ENCODE results near the gene NDUFB2. TPM values are rescaled to one million over a fixed set of nuclear protein-coding genes. Genes with fewer than 3 reads are reported as not detected.

NDUFB2 gene
- total RNA-seq, 1 donor from 2014 or later = 326 TPM

DNA sequence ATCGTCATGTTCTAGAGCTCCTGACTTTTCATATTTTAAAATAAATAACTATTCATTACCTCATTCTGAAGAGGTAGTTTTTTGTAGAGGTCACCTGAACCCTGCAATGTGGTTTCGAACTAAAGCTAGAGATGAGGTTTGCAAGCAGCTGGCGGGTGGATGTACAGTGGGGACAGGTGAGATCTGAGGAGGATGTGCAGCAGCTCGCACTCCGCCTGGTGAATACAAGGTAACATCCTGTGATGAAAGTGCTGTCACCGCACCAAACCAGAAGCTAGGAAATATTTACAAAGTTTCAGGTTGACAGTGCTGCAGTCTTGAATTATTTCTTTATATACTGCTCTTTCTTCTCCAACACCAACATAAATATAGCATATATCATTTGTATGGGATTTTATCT, 26.5 kb downstream of the NDUFB2 start:
- H3K27me3 Mint-ChIP-seq (ENCODE audit: unreplicated experiment) = no peaks in the 10 kb centered on the region
- peaks cover 33% of the 10 kb centered on the region for H3K4me1 Mint-ChIP-seq (ENCODE audit: unreplicated experiment)
- H3K27ac Mint-ChIP-seq (ENCODE audit: unreplicated experiment) = no peak overlapping the region

GRCh38 chr7:140723574-140723973, 27.1 kb downstream of the NDUFB2 start:
- peaks cover 6% of the 10 kb centered on the region for H3K36me3 Mint-ChIP-seq (ENCODE audit: low read depth, unreplicated experiment)

More for the DNA sequence above, 26.5 kb downstream of the NDUFB2 start:
- DNase-seq (ENCODE audit: low spot score) = no peak
- H3K36me3 Mint-ChIP-seq (ENCODE audit: low read depth, unreplicated experiment) = peaks cover 6% of the 10 kb centered on the region
- no peak for TF ChIP-seq CTCF (IDR thresholded peaks at IDR 0.05; ENCODE audit: unreplicated experiment)
- H3K4me3 Mint-ChIP-seq (ENCODE audit: unreplicated experiment) = no peak overlapping the region
- no peaks in the 10 kb centered on the region for H3K9me3 Mint-ChIP-seq (ENCODE audit: unreplicated experiment)

DNA sequence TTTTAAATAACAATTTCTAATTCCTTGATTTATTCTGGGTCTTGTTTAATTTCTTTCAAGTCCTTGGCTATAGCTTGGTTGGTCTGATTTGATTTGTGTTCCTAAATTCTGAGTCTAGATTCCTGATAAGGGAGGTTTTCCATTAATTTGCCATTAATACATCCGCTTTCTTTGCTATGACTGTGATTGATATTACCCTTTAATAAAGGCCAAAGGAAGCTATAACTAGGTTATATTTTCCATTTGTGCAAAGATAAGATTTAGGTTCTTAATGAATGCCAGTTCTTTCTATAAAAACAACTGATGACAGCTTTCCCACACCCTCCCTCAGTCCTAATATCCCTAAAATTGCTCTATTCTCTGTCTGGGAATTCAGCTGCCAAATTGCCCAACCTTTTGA, 28.2 kb downstream of the NDUFB2 start:
- Mint-ChIP-seq H3K4me3 (ENCODE audit: unreplicated experiment) (no peak overlapping the region), H3K27ac (ENCODE audit: unreplicated experiment) (no peak overlapping the region), H3K36me3 (ENCODE audit: low read depth, unreplicated experiment) (peaks cover 6% of the 10 kb centered on the region), H3K27me3 (ENCODE audit: unreplicated experiment) (no peaks in the 10 kb centered on the region), H3K4me1 (ENCODE audit: unreplicated experiment) (peaks cover 25% of the 10 kb centered on the region), H3K9me3 (ENCODE audit: unreplicated experiment) (no peaks in the 10 kb centered on the region)
- no peak for DNase-seq (ENCODE audit: low spot score)
- TF ChIP-seq CTCF (IDR thresholded peaks at IDR 0.05; ENCODE audit: unreplicated experiment) = no peak

More at GRCh38 chr7:140723574-140723973, 27.1 kb downstream of the NDUFB2 start:
- no peaks in the 10 kb centered on the region for H3K9me3 Mint-ChIP-seq (ENCODE audit: unreplicated experiment)
- TF ChIP-seq CTCF (IDR thresholded peaks at IDR 0.05; ENCODE audit: unreplicated experiment) = no peak
- no peak overlapping the region for H3K27ac Mint-ChIP-seq (ENCODE audit: unreplicated experiment)
- H3K4me1 Mint-ChIP-seq (ENCODE audit: unreplicated experiment) = peaks cover 33% of the 10 kb centered on the region
- no peaks in the 10 kb centered on the region for H3K27me3 Mint-ChIP-seq (ENCODE audit: unreplicated experiment)
- no peak for DNase-seq (ENCODE audit: low spot score)
- no peak overlapping the region for H3K4me3 Mint-ChIP-seq (ENCODE audit: unreplicated experiment)

GRCh38 chr7:140726281-140726680, 29.8 kb downstream of the NDUFB2 start:
- H3K27me3 Mint-ChIP-seq (ENCODE audit: unreplicated experiment) = no peaks in the 10 kb centered on the region
- H3K27ac Mint-ChIP-seq (ENCODE audit: unreplicated experiment) = peak overlapping the region; percentile 27
- H3K4me3 Mint-ChIP-seq (ENCODE audit: unreplicated experiment) = no peak overlapping the region
- H3K4me1 Mint-ChIP-seq (ENCODE audit: unreplicated experiment) = peaks cover 14% of the 10 kb centered on the region
- H3K36me3 Mint-ChIP-seq (ENCODE audit: low read depth, unreplicated experiment) = peaks cover 5% of the 10 kb centered on the region
- no peaks in the 10 kb centered on the region for H3K9me3 Mint-ChIP-seq (ENCODE audit: unreplicated experiment)
- TF ChIP-seq CTCF (IDR thresholded peaks at IDR 0.05; ENCODE audit: unreplicated experiment) = no peak
- no peak for DNase-seq (ENCODE audit: low spot score)

GRCh38 chr7:140732416-140732815, 35.9 kb downstream of the NDUFB2 start:
- H3K9me3 Mint-ChIP-seq (ENCODE audit: unreplicated experiment) = no peaks in the 10 kb centered on the region
- no peak for DNase-seq (ENCODE audit: low spot score)
- H3K4me3 Mint-ChIP-seq (ENCODE audit: unreplicated experiment) = no peak overlapping the region
- TF ChIP-seq CTCF (IDR thresholded peaks at IDR 0.05; ENCODE audit: unreplicated experiment) = no peak
- peaks cover 6% of the 10 kb centered on the region for H3K4me1 Mint-ChIP-seq (ENCODE audit: unreplicated experiment)
- H3K36me3 Mint-ChIP-seq (ENCODE audit: low read depth, unreplicated experiment) = peaks cover 3% of the 10 kb centered on the region
- H3K27me3 Mint-ChIP-seq (ENCODE audit: unreplicated experiment) = no peaks in the 10 kb centered on the region
- H3K27ac Mint-ChIP-seq (ENCODE audit: unreplicated experiment) = no peak overlapping the region
